Small intestine (tissue), 7 donors: ENCODE data around the gene ZHX3. TPM values are rescaled to one million over a fixed set of nuclear protein-coding genes. Genes with fewer than 3 reads are reported as not detected.

Experiments used
- DNase-seq, 2 donors: peaks; one replicate each; pipeline versions ENCODE4 v3.0.0 to v3.0.0-alpha.2; 2013
- FAIRE-seq: peaks from 2 replicates; lab custom pipeline; 2012; peaks lifted over from hg19 to GRCh38; lab: Jason Lieb, UNC
- H3K27ac ChIP-seq, 3 donors: one replicate each; pipeline ENCODE4 v1.5.1; 2013; ENCODE audit warnings: low read length in 2 of 3, mild to moderate bottlenecking in 2 of 3, control low read depth in 1 of 3, inconsistent platforms in 1 of 3, low read depth in 1 of 3, moderate library complexity in 1 of 3
- H3K27me3 ChIP-seq, 3 donors: one replicate each; pipeline ENCODE4 v1.6.1; 2013; ENCODE audit warnings: low read length in 3 of 3, inconsistent platforms in 1 of 3; ENCODE audit not compliant: control insufficient read depth in 3 of 3, insufficient read depth in 3 of 3
- H3K36me3 ChIP-seq, 3 donors: one replicate each; pipeline ENCODE4 v1.6.1; 2013; ENCODE audit warnings: low read length in 3 of 3, inconsistent platforms in 1 of 3, low read depth in 1 of 3, mild to moderate bottlenecking in 1 of 3, moderate library complexity in 1 of 3; ENCODE audit not compliant: control insufficient read depth in 3 of 3, insufficient read depth in 2 of 3
- H3K4me1 ChIP-seq, 3 donors: one replicate each; pipeline ENCODE4 v1.6.1; 2013; ENCODE audit warnings: low read length in 2 of 3, inconsistent platforms in 1 of 3, low read depth in 1 of 3, mild to moderate bottlenecking in 1 of 3, moderate library complexity in 1 of 3; ENCODE audit not compliant: control insufficient read depth in 3 of 3, insufficient read depth in 2 of 3
- H3K4me3 ChIP-seq, 3 donors: one replicate each; pipeline ENCODE4 v1.5.1; 2013; ENCODE audit warnings: low read length in 3 of 3, control low read depth in 1 of 3, inconsistent platforms in 1 of 3, low read depth in 1 of 3, mild to moderate bottlenecking in 1 of 3, moderate library complexity in 1 of 3
- H3K9me3 ChIP-seq, 2 donors: one replicate each; pipeline ENCODE4 v1.6.1; 2013; ENCODE audit warnings: low read depth in 1 of 2, low read length in 1 of 2; ENCODE audit not compliant: control insufficient read depth in 2 of 2, insufficient read depth in 1 of 2
- WGBS, 3 donors: extraction: QIAGEN DNeasy Blood & Tissue Kit; methylation state at CpG; one replicate each; pipeline ENCODE4 v1.1.7; 2013; 5-methylcytosine and 5-hydroxymethylcytosine counted together
- polyA plus RNA-seq, 4 donors: library from polyadenylated mRNA; stranded (reverse) in 3 of 4; unstranded in 1 of 4; fragments of 200-250 nt in 3 of 4; fragments of 120-200 nt in 1 of 4; gene quantifications; one replicate each; pipeline versions ENCODE4 v1.2.1 to v1.2.3, GENCODE V29; 2013
- donor health status: healthy with polysubstance abuse.
- donor health status: control.
- donor health status: control.
- donor health status: Bipolar disorder and iron deficiency.
- donor health status: healthy.

The ZHX3 gene
- polyA plus RNA-seq, 4 donors = 6.0 to 18.3 (median 10.2) TPM

GRCh38 chr20:41205313-41205712, 112.2 kb downstream of the ZHX3 start:
- no peaks in the 10 kb centered on the region for H3K27me3 ChIP-seq
- H3K9me3 ChIP-seq = peaks cover 0 to 21% of the 10 kb centered on the region in 2 donors
- no peak for FAIRE-seq
- no peak for DNase-seq
- no peaks in the 10 kb centered on the region for H3K4me1 ChIP-seq
- H3K36me3 ChIP-seq = peaks cover 0 to 34% (median 1%) of the 10 kb centered on the region in 3 donors
- H3K4me3 ChIP-seq = no peak overlapping the region
- no peak overlapping the region for H3K27ac ChIP-seq
- 87 to 93% (median 87%) methylated on average over 11 of the region's 11 CpGs for WGBS, 3 donors

DNA sequence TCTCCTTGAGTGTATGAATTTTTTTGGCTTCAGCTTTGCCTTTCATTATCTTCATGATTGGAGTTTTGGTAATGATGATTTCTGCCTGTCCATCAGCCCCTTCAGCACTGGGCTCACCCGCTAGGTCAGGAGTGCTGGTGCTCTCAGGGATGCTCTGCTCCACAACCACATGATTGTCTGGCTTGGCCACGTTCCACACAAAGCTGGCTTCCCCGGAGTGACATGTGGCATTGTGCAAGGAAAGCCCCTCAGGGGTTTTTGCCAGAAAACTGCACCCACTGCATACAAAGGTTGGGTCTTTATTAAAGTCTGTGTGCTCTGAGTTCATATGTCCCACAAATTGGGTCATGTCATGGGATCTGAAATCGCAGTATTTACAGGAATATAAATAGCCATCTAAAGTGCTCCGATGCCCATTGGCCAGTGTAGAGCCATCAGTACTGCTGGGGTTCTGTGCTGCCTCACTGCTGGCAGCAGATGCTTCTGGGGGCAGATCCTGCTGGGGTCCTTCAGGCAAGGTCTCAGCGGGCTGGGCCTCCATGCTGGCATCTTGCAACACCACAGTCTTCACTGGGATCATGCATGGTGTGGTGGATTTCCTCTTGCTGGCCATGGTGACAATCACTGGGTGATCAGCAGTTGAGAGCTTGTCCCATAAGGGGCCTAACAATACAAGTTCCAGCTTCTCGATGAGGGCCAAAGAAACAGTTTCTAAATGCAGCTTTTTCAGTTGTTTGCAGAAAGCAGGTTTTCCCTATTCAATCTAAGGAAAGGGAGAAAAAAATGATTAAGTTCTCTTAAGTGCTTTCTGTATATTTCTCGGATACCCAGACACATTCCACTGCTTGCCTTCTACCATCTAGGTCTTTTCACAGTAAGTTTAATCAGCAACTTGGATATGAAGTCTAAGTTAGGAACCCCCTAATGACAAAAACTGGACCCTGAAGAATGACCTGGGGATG, 112.9 kb downstream of the ZHX3 start:
- H3K36me3 ChIP-seq = peaks cover 0 to 37% (median 1%) of the 10 kb centered on the region in 3 donors
- no peak for FAIRE-seq
- H3K9me3 ChIP-seq = peaks cover 0 to 28% of the 10 kb centered on the region in 2 donors
- WGBS, 3 donors = 93 to 96% (median 94%) methylated on average over 8 of the region's 8 CpGs
- no peaks in the 10 kb centered on the region for H3K27me3 ChIP-seq
- no peaks in the 10 kb centered on the region for H3K4me1 ChIP-seq
- H3K4me3 ChIP-seq = no peak overlapping the region
- DNase-seq = no peak
- no peak overlapping the region for H3K27ac ChIP-seq

- DNase-seq (no peak), FAIRE-seq (no peak)
- Histone ChIP-seq H3K4me1 (no peaks in the 10 kb centered on the region), H3K9me3 (peaks cover 0 to 34% of the 10 kb centered on the region in 2 donors), H3K4me3 (no peak overlapping the region), H3K36me3 (peaks cover 0 to 38% (median 1%) of the 10 kb centered on the region in 3 donors), H3K27me3 (no peaks in the 10 kb centered on the region), H3K27ac (no peak overlapping the region)
- 96 to 98% (median 96%) methylated on average over 9 of the region's 9 CpGs for WGBS, 3 donors
Measured at GRCh38 chr20:41203660-41204059, 113.9 kb downstream of the ZHX3 start.

GRCh38 chr20:41202426-41202825, 115.1 kb downstream of the ZHX3 start:
- WGBS, 3 donors = 93 to 96% (median 95%) methylated on average over 10 of the region's 10 CpGs
- peaks cover 0 to 38% (median 1%) of the 10 kb centered on the region in 3 donors for H3K36me3 ChIP-seq

GRCh38 chr20:41201760-41202159, 115.8 kb downstream of the ZHX3 start:
- WGBS, 3 donors = 95 to 100% (median 97%) methylated on average over 8 of the region's 8 CpGs
- H3K36me3 ChIP-seq = peaks cover 0 to 38% (median 1%) of the 10 kb centered on the region in 3 donors
- H3K4me3 ChIP-seq = no peak overlapping the region
- no peak overlapping the region for H3K27ac ChIP-seq
- DNase-seq (no peak), FAIRE-seq (no peak)
- no peaks in the 10 kb centered on the region for H3K27me3 ChIP-seq
- no peaks in the 10 kb centered on the region for H3K4me1 ChIP-seq
- H3K9me3 ChIP-seq = peaks cover 0 to 40% of the 10 kb centered on the region in 2 donors

More at GRCh38 chr20:41202426-41202825, 115.1 kb downstream of the ZHX3 start:
- no peak for FAIRE-seq
- no peak for DNase-seq
- Histone ChIP-seq H3K4me1 (no peaks in the 10 kb centered on the region), H3K27me3 (no peaks in the 10 kb centered on the region), H3K9me3 (peaks cover 0 to 38% of the 10 kb centered on the region in 2 donors), H3K4me3 (no peak overlapping the region), H3K27ac (no peak overlapping the region)

DNA sequence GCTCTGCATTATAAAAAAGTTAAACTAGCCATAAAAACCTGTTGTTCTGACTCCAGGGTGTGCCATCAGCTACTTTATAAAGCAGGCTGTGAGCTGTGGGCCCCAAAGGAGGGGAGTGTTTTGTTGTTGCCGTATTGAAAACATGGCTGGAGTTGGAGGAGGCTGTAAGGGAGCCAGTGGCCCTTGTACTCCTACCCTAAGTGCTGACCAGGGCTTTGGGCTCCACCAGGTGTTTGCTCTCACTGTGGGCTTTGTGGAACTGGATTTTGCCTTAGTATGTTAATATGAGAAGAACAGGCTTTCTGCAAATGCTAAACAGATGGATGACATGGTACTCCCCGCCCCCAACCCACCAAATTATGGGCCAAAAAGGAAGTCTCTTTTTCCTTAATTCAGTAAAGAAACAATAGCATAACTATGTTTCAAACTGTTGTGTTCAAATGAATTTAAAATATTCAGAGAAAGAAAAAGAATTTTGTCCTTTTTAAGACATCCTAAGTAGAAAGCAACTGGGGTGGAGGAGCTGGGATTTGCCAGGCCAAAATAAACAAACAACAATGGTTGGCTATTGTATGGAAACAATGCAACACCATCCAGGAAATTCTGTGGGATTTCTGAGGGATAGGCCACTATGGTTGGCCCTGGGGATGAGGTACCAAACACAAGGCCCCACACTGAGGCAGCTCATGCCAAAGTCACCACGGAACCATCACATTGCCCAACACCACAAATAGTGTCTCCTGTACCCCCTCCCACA, 116.9 kb downstream of the ZHX3 start:
- FAIRE-seq = no peak

GRCh38 chr20:41198443-41198842, 119.1 kb downstream of the ZHX3 start:
- Histone ChIP-seq H3K4me3 (no peak overlapping the region), H3K4me1 (no peaks in the 10 kb centered on the region), H3K27me3 (no peaks in the 10 kb centered on the region), H3K9me3 (peaks cover 0 to 50% of the 10 kb centered on the region in 2 donors), H3K36me3 (peaks cover 0 to 25% (median under 1%) of the 10 kb centered on the region in 3 donors), H3K27ac (no peak overlapping the region)
- DNase-seq (no peak), FAIRE-seq (no peak)
- WGBS, 3 donors = 95 to 97% (median 97%) methylated on average over 4 of the region's 4 CpGs

More for the DNA sequence above, 116.9 kb downstream of the ZHX3 start:
- Histone ChIP-seq H3K4me1 (no peaks in the 10 kb centered on the region), H3K9me3 (peaks cover 0 to 43% of the 10 kb centered on the region in 2 donors), H3K27me3 (no peaks in the 10 kb centered on the region), H3K4me3 (no peak overlapping the region), H3K27ac (no peak overlapping the region), H3K36me3 (peaks cover 0 to 38% (median 1%) of the 10 kb centered on the region in 3 donors)
- no peak for DNase-seq
- 82 to 96% (median 87%) methylated on average over 3 of the region's 3 CpGs for WGBS, 3 donors

GRCh38 chr20:41196653-41197225, 120.8 kb downstream of the ZHX3 start:
- WGBS, 3 donors = 97 to 100% (median 98%) methylated on average over 1 of the region's 1 CpG
- peaks cover 0 to 18% (median 0%) of the 10 kb centered on the region in 3 donors for H3K36me3 ChIP-seq
- no peak for FAIRE-seq

More at GRCh38 chr20:41196653-41197225, 120.8 kb downstream of the ZHX3 start:
- Histone ChIP-seq H3K4me3 (no peak overlapping the region), H3K27ac (no peak overlapping the region), H3K4me1 (no peaks in the 10 kb centered on the region), H3K27me3 (no peaks in the 10 kb centered on the region), H3K9me3 (peaks cover 0 to 53% of the 10 kb centered on the region in 2 donors)
- DNase-seq = no peak
